ENCODE results near the gene ALDH1A3. TPM values are rescaled to one million over a fixed set of nuclear protein-coding genes. Genes with fewer than 3 reads are reported as not detected.

The ALDH1A3 gene
- total RNA-seq, 1 donor from 2014 or later = 210 TPM

GRCh38 chr15:100853676-100854440 is 25.8 kb upstream of the ALDH1A3 start:
- no peaks in the 10 kb centered on the region for H3K27me3 ChIP-seq (ENCODE audit: control insufficient read depth, insufficient read depth, low read length)
- no peaks in the 10 kb centered on the region for H3K36me3 ChIP-seq (ENCODE audit: control insufficient read depth, insufficient read depth, low read length)
- DNase-seq (ENCODE audit: low read depth) = no peak
- TF ChIP-seq CTCF (IDR thresholded peaks at IDR 0.05; ENCODE audit: insufficient read depth, low read length, poor library complexity, severe bottlenecking) = no peak
- H3K4me3 ChIP-seq (ENCODE audit: low read depth, low read length) = no peak overlapping the region

GRCh38 chr15:100856867-100857266 is 22.8 kb upstream of the ALDH1A3 start:
- no peak for DNase-seq (ENCODE audit: low read depth)
- Histone ChIP-seq H3K4me3 (ENCODE audit: low read depth, low read length) (no peak overlapping the region), H3K27me3 (ENCODE audit: control insufficient read depth, insufficient read depth, low read length) (no peaks in the 10 kb centered on the region), H3K36me3 (ENCODE audit: control insufficient read depth, insufficient read depth, low read length) (no peaks in the 10 kb centered on the region)
- TF ChIP-seq CTCF (IDR thresholded peaks at IDR 0.05; ENCODE audit: insufficient read depth, low read length, poor library complexity, severe bottlenecking) = no peak

- Histone ChIP-seq H3K36me3 (ENCODE audit: control insufficient read depth, insufficient read depth, low read length) (no peaks in the 10 kb centered on the region), H3K4me3 (ENCODE audit: low read depth, low read length) (no peak overlapping the region)
- no peak for TF ChIP-seq CTCF (IDR thresholded peaks at IDR 0.05; ENCODE audit: insufficient read depth, low read length, poor library complexity, severe bottlenecking)
These were observed 21.3 kb upstream of the ALDH1A3 start for GRCh38 chr15:100858294-100858693.

GRCh38 chr15:100859970-100860828 is 19.4 kb upstream of the ALDH1A3 start:
- no peaks in the 10 kb centered on the region for H3K27me3 ChIP-seq (ENCODE audit: control insufficient read depth, insufficient read depth, low read length)
- DNase-seq (ENCODE audit: low read depth) = no peak
- no peaks in the 10 kb centered on the region for H3K36me3 ChIP-seq (ENCODE audit: control insufficient read depth, insufficient read depth, low read length)
- no peak for TF ChIP-seq CTCF (IDR thresholded peaks at IDR 0.05; ENCODE audit: insufficient read depth, low read length, poor library complexity, severe bottlenecking)
- no peak overlapping the region for H3K4me3 ChIP-seq (ENCODE audit: low read depth, low read length)

More at GRCh38 chr15:100858294-100858693, 21.3 kb upstream of the ALDH1A3 start:
- no peaks in the 10 kb centered on the region for H3K27me3 ChIP-seq (ENCODE audit: control insufficient read depth, insufficient read depth, low read length)
- DNase-seq (ENCODE audit: low read depth) = no peak

- H3K4me3 ChIP-seq (ENCODE audit: low read depth, low read length) = no peak overlapping the region
- no peak for TF ChIP-seq CTCF (IDR thresholded peaks at IDR 0.05; ENCODE audit: insufficient read depth, low read length, poor library complexity, severe bottlenecking)
- no peaks in the 10 kb centered on the region for H3K36me3 ChIP-seq (ENCODE audit: control insufficient read depth, insufficient read depth, low read length)
- DNase-seq (ENCODE audit: low read depth) = no peak
- H3K27me3 ChIP-seq (ENCODE audit: control insufficient read depth, insufficient read depth, low read length) = no peaks in the 10 kb centered on the region
These were observed 18.7 kb upstream of the ALDH1A3 start for GRCh38 chr15:100860829-100861510.

All from kidney epithelial cell (primary cell).